Activated T-helper 17 cell treated with anti-CD3 and anti-CD28 coated beads, Interleukin-2, amount 50 U/mL, for 72 hours (primary cell): ENCODE results near the gene KDM5A. TPM values are rescaled to one million over a fixed set of nuclear protein-coding genes. Genes with fewer than 3 reads are reported as not detected.

Experiments used
- ATAC-seq: fragments of 150-1000 bp; cut with Tn5 transposase; replicated peaks from 2 replicates; pipeline ENCODE4 v1.10.0; 2021; ENCODE audit warnings: mild to moderate bottlenecking, moderate library complexity
- H3K27ac Mint-ChIP-seq: one replicate; pipeline ENCODE4 v1.8.0; 2022; ENCODE audit warnings: mixed read lengths
- H3K27me3 Mint-ChIP-seq: one replicate; pipeline ENCODE4 v1.8.0; 2022; ENCODE audit warnings: mixed read lengths
- H3K36me3 Mint-ChIP-seq: one replicate; pipeline ENCODE4 v1.8.0; 2022; ENCODE audit warnings: low read depth, mild to moderate bottlenecking, mixed read lengths
- H3K4me1 Mint-ChIP-seq: one replicate; pipeline ENCODE4 v1.8.0; 2022; ENCODE audit warnings: mixed read lengths
- H3K4me3 Mint-ChIP-seq: one replicate; pipeline ENCODE4 v1.8.0; 2022; ENCODE audit warnings: mild to moderate bottlenecking, mixed read lengths
- H3K9me3 Mint-ChIP-seq: one replicate; pipeline ENCODE4 v1.8.0; 2022; ENCODE audit warnings: mixed read lengths
- total RNA-seq, 2 donors: library from RNA; stranded (reverse); gene quantifications; one replicate each; pipeline ENCODE4 v1.2.3, GENCODE V29; 2022

Gene KDM5A
- total RNA-seq, 2 donors from 2014 or later: 62.5 to 82.1 TPM

DNA sequence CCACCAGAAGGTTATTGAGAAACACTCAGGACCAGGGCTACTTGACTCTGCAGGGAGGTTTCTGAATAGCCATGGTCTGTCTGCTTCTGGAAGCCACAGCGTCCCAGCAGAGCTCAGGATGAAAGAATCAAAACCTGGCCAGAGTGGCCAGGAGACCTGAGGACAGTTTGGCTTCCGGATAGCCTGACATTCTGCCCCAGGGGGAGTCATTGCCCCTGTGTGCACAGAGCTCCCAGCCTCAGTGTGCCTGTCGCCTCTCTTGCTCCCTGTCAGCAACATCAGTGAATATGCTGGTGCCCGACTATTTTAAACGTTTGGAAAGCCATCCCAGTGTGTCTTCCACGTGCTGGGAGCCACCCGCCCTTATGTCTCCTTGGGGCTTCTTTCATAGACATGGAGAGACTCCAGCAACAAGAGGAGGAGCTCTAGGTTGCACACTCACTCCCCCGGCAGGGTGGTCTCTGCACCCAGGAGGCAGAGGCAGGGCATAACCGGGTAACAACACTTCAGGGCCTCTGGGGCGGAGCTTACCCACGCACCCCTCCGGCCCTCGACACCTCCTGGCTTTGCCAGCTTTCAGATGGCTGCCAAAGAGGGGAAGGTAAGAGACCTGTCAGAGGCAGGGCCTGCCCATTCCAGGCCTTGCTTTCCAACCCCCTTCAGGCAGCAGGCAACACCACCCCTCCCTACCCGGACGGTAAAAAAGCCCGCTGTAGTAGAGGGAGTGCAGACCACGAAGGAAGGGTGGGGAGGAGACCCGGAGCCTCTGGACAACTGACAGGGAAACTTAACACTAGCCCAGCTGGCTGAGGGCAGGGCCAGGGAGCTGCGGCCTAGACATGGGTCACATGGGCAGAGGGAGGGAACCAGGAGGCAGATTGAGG lies 156.1 kb downstream of the KDM5A start:
- peaks cover 13% of the 10 kb centered on the region for H3K9me3 Mint-ChIP-seq
- H3K4me3 Mint-ChIP-seq: no peak overlapping the region
- ATAC-seq: no peak
- H3K27me3 Mint-ChIP-seq: peaks cover 11% of the 10 kb centered on the region
- H3K27ac Mint-ChIP-seq: no peak overlapping the region
- H3K4me1 Mint-ChIP-seq: no peaks in the 10 kb centered on the region
- no peaks in the 10 kb centered on the region for H3K36me3 Mint-ChIP-seq

- ATAC-seq: no peak
- peaks cover 15% of the 10 kb centered on the region for H3K27me3 Mint-ChIP-seq
- H3K9me3 Mint-ChIP-seq: peaks cover 8% of the 10 kb centered on the region
- H3K4me1 Mint-ChIP-seq: no peaks in the 10 kb centered on the region
- H3K36me3 Mint-ChIP-seq: no peaks in the 10 kb centered on the region
- no peak overlapping the region for H3K27ac Mint-ChIP-seq
- H3K4me3 Mint-ChIP-seq: no peak overlapping the region
Observed at GRCh38 chr12:230925-231671, 158.0 kb downstream of the KDM5A start.

Other genes with a start within 250 kb of the KDM5A start
- gene SLC6A12, start 175.2 kb downstream of the KDM5A start, total RNA-seq: not detected
- under 1 TPM in 1 of 2 donors, not detected in 1; 0.32 TPM for gene SLC6A13, start 126.5 kb downstream of the KDM5A start, total RNA-seq
- 10 to 100 TPM; 17.4 to 22.8 TPM for gene CCDC77, start 12.3 kb upstream of the KDM5A start, total RNA-seq
- 1 to 10 TPM; 3.5 to 4.7 TPM for gene B4GALNT3, start 70.6 kb upstream of the KDM5A start, total RNA-seq